GM21737 (cell line): ENCODE measurements around the gene TECTA.
A peak's percentile ranks its signal among the peaks of the same experiment; 100 is the strongest.

Experiments
- ATAC-seq: cut with Tn5 transposase; IDR thresholded peaks from one replicate; pipeline ENCODE4 v1.9.1; 2021; ENCODE audit warnings: mild to moderate bottlenecking, moderate library complexity; ENCODE audit not compliant: unreplicated experiment

The TECTA gene

GRCh38 chr11:121100943-121101342 lies at the start of gene TECTA:
Gene TECTA, plus strand, starts transcription at chr11:121101243. Its CDS starts 1,423 bp downstream, at chr11:121102666.
- no peak for ATAC-seq

GRCh38 chr11:121053244-121053643 lies 47.8 kb upstream of the TECTA start:
- ATAC-seq: no peak

- ATAC-seq: no peak
Observed at GRCh38 chr11:121054266-121054665, 46.8 kb upstream of the TECTA start.

GRCh38 chr11:121055076-121055475 lies 46.0 kb upstream of the TECTA start:
- no peak for ATAC-seq

- ATAC-seq: no peak
Observed at GRCh38 chr11:121057922-121058321, 43.1 kb upstream of the TECTA start.

GRCh38 chr11:121058941-121059340 lies 42.1 kb upstream of the TECTA start:
- ATAC-seq: no peak

- peak; percentile 94 for ATAC-seq
Observed at GRCh38 chr11:121059605-121060004, 41.4 kb upstream of the TECTA start.

GRCh38 chr11:121063728-121064127 lies 37.3 kb upstream of the TECTA start:
- ATAC-seq: no peak

GRCh38 chr11:121066623-121067022 lies 34.4 kb upstream of the TECTA start:
- no peak for ATAC-seq

GRCh38 chr11:121067026-121067425 lies 34.0 kb upstream of the TECTA start:
- no peak for ATAC-seq

- no peak for ATAC-seq
Observed at GRCh38 chr11:121067453-121067852, 33.6 kb upstream of the TECTA start.

GRCh38 chr11:121067962-121068647 lies 32.9 kb upstream of the TECTA start:
- no peak for ATAC-seq

- ATAC-seq: no peak
Observed at GRCh38 chr11:121068787-121069186, 32.3 kb upstream of the TECTA start.

GRCh38 chr11:121070951-121071845 lies 29.8 kb upstream of the TECTA start:
- ATAC-seq: no peak

- ATAC-seq: no peak
Observed at GRCh38 chr11:121071846-121072450, 29.1 kb upstream of the TECTA start.

GRCh38 chr11:121081321-121081720 lies 19.7 kb upstream of the TECTA start:
- no peak for ATAC-seq

- ATAC-seq: no peak
Observed at GRCh38 chr11:121082219-121082618, 18.8 kb upstream of the TECTA start.

- no peak for ATAC-seq
Observed at GRCh38 chr11:121082670-121083069, 18.4 kb upstream of the TECTA start.

GRCh38 chr11:121086866-121087265 lies 14.2 kb upstream of the TECTA start:
- no peak for ATAC-seq

- no peak for ATAC-seq
Observed at GRCh38 chr11:121089566-121089965, 11.5 kb upstream of the TECTA start.

- ATAC-seq: no peak
Observed at GRCh38 chr11:121090145-121090721, 10.8 kb upstream of the TECTA start.
